Measurements from ENCODE around the gene PHKG1.
"Not testable (repeated sequence)": the region's sequence is repeated elsewhere in the genome, so short reads cannot be mapped to it uniquely, and the experiment has no call there.

DNA sequence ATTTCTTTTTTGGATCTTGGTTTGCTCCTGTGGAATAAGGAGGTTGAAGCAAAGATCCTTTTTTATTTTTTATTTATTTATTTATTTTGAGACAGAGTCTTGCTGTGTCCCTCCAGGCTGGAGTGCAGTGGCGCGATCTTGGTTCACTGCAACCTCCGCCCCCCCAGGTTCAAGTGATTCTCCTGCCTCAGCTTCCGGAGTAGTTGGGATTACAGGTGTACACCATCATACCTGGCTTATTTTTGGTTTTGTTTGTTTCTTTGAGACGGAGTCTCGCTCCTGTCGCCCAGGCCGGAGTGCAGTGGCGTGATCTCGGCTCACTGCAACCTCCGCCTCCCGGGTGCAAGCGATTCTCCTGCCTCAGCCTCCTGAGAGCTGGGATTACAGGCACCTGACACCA lies 26.4 kb downstream of the PHKG1 start:
- TF ChIP-seq, protein P1, sequence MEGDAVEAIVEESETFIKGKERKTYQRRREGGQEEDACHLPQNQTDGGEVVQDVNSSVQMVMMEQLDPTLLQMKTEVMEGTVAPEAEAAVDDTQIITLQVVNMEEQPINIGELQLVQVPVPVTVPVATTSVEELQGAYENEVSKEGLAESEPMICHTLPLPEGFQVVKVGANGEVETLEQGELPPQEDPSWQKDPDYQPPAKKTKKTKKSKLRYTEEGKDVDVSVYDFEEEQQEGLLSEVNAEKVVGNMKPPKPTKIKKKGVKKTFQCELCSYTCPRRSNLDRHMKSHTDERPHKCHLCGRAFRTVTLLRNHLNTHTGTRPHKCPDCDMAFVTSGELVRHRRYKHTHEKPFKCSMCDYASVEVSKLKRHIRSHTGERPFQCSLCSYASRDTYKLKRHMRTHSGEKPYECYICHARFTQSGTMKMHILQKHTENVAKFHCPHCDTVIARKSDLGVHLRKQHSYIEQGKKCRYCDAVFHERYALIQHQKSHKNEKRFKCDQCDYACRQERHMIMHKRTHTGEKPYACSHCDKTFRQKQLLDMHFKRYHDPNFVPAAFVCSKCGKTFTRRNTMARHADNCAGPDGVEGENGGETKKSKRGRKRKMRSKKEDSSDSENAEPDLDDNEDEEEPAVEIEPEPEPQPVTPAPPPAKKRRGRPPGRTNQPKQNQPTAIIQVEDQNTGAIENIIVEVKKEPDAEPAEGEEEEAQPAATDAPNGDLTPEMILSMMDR (IDR thresholded peaks at IDR 0.05 in 2 of 3, conservative IDR thresholded peaks at IDR 0.05 in 1 of 3; ENCODE audit: borderline replicate concordance in 1 of 3, insufficient read depth in 1 of 3, low read depth in 2 of 3, low read length in 2 of 3): not testable (repeated sequence)
- not testable (repeated sequence) for TF ChIP-seq CEBPB (IDR thresholded peaks at IDR 0.05; ENCODE audit: low read depth); ZFX (IDR thresholded peaks at IDR 0.05); JUND (IDR thresholded peaks at IDR 0.05); POLR2A (IDR thresholded peaks at IDR 0.05; ENCODE audit: borderline replicate concordance, extremely low read depth, insufficient read depth, insufficient read length); CBX3 (IDR thresholded peaks at IDR 0.05; ENCODE audit: low read depth); POLR2AphosphoS5 (IDR thresholded peaks at IDR 0.05; ENCODE audit: low read depth, low read length); YY1 (IDR thresholded peaks at IDR 0.05; ENCODE audit: extremely low read depth, insufficient replicate concordance, low read depth, low read length)
- TF ChIP-seq, protein P2, sequence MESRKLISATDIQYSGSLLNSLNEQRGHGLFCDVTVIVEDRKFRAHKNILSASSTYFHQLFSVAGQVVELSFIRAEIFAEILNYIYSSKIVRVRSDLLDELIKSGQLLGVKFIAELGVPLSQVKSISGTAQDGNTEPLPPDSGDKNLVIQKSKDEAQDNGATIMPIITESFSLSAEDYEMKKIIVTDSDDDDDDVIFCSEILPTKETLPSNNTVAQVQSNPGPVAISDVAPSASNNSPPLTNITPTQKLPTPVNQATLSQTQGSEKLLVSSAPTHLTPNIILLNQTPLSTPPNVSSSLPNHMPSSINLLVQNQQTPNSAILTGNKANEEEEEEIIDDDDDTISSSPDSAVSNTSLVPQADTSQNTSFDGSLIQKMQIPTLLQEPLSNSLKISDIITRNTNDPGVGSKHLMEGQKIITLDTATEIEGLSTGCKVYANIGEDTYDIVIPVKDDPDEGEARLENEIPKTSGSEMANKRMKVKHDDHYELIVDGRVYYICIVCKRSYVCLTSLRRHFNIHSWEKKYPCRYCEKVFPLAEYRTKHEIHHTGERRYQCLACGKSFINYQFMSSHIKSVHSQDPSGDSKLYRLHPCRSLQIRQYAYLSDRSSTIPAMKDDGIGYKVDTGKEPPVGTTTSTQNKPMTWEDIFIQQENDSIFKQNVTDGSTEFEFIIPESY (IDR thresholded peaks at IDR 0.05; ENCODE audit: extremely low read depth, insufficient replicate concordance, low read length): not testable (repeated sequence)
- TF ChIP-seq, protein P3, sequence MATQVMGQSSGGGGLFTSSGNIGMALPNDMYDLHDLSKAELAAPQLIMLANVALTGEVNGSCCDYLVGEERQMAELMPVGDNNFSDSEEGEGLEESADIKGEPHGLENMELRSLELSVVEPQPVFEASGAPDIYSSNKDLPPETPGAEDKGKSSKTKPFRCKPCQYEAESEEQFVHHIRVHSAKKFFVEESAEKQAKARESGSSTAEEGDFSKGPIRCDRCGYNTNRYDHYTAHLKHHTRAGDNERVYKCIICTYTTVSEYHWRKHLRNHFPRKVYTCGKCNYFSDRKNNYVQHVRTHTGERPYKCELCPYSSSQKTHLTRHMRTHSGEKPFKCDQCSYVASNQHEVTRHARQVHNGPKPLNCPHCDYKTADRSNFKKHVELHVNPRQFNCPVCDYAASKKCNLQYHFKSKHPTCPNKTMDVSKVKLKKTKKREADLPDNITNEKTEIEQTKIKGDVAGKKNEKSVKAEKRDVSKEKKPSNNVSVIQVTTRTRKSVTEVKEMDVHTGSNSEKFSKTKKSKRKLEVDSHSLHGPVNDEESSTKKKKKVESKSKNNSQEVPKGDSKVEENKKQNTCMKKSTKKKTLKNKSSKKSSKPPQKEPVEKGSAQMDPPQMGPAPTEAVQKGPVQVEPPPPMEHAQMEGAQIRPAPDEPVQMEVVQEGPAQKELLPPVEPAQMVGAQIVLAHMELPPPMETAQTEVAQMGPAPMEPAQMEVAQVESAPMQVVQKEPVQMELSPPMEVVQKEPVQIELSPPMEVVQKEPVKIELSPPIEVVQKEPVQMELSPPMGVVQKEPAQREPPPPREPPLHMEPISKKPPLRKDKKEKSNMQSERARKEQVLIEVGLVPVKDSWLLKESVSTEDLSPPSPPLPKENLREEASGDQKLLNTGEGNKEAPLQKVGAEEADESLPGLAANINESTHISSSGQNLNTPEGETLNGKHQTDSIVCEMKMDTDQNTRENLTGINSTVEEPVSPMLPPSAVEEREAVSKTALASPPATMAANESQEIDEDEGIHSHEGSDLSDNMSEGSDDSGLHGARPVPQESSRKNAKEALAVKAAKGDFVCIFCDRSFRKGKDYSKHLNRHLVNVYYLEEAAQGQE (IDR thresholded peaks at IDR 0.05; ENCODE audit: low read depth): not testable (repeated sequence)
- TF ChIP-seq, protein P4, sequence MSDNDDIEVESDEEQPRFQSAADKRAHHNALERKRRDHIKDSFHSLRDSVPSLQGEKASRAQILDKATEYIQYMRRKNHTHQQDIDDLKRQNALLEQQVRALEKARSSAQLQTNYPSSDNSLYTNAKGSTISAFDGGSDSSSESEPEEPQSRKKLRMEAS (IDR thresholded peaks at IDR 0.05): not testable (repeated sequence)

Measured in HCT116 (cell line).